ENCODE data around the gene PTPRU.
A peak's percentile ranks its signal among the peaks of the same experiment; 100 is the strongest.

Gene PTPRU

GRCh38 chr1:29317063-29317915 lies 81.0 kb downstream of the PTPRU start:
- DNase-seq (ENCODE audit: low spot score): no peak

GRCh38 chr1:29317916-29318530 lies 81.7 kb downstream of the PTPRU start:
- no peak for DNase-seq (ENCODE audit: low spot score)

GRCh38 chr1:29318724-29319123 lies 82.4 kb downstream of the PTPRU start:
- no peak for DNase-seq (ENCODE audit: low spot score)

GRCh38 chr1:29319300-29320110 lies 83.2 kb downstream of the PTPRU start:
- no peak for DNase-seq (ENCODE audit: low spot score)

- DNase-seq (ENCODE audit: low spot score): no peak
Observed at GRCh38 chr1:29320156-29320940, 84.0 kb downstream of the PTPRU start.

- no peak for DNase-seq (ENCODE audit: low spot score)
Observed at GRCh38 chr1:29321176-29321575, 84.9 kb downstream of the PTPRU start.

GRCh38 chr1:29322147-29322694 lies 85.9 kb downstream of the PTPRU start:
- no peak for DNase-seq (ENCODE audit: low spot score)

- DNase-seq (ENCODE audit: low spot score): no peak
Observed at GRCh38 chr1:29322861-29323585, 86.7 kb downstream of the PTPRU start.

- DNase-seq (ENCODE audit: low spot score): no peak
Observed at GRCh38 chr1:29323636-29324035, 87.3 kb downstream of the PTPRU start.

- DNase-seq (ENCODE audit: low spot score): no peak
Observed at GRCh38 chr1:29324202-29324601, 87.9 kb downstream of the PTPRU start.

GRCh38 chr1:29324771-29325351 lies 88.5 kb downstream of the PTPRU start:
- DNase-seq (ENCODE audit: low spot score): peak; percentile 42

- no peak for DNase-seq (ENCODE audit: low spot score)
Observed at GRCh38 chr1:29325675-29326074, 89.4 kb downstream of the PTPRU start.

- DNase-seq (ENCODE audit: low spot score): no peak
Observed at GRCh38 chr1:29326123-29326522, 89.8 kb downstream of the PTPRU start.

- DNase-seq (ENCODE audit: low spot score): no peak
Observed at GRCh38 chr1:29327223-29327935, 91.1 kb downstream of the PTPRU start.

- no peak for DNase-seq (ENCODE audit: low spot score)
Observed at GRCh38 chr1:29329022-29329775, 92.9 kb downstream of the PTPRU start.

- no peak for DNase-seq (ENCODE audit: low spot score)
Observed at GRCh38 chr1:29330089-29330488, 93.8 kb downstream of the PTPRU start.

- DNase-seq (ENCODE audit: low spot score): no peak
Observed at GRCh38 chr1:29330856-29331255, 94.5 kb downstream of the PTPRU start.

- DNase-seq (ENCODE audit: low spot score): no peak
Observed at GRCh38 chr1:29331309-29331708, 95.0 kb downstream of the PTPRU start.

GRCh38 chr1:29331729-29332128 lies 95.4 kb downstream of the PTPRU start:
- DNase-seq (ENCODE audit: low spot score): no peak
